ENCODE data around the gene KRTAP10-4.
"Not testable (repeated sequence)": the region's sequence is repeated elsewhere in the genome, so short reads cannot be mapped to it uniquely, and the experiment has no call there.

Gene KRTAP10-4

GRCh38 chr21:44601596-44602462 lies 28.3 kb downstream of the KRTAP10-4 start:
- no peak for DNase-seq

- DNase-seq = no peak
These were observed 28.9 kb downstream of the KRTAP10-4 start for GRCh38 chr21:44602463-44602850.

GRCh38 chr21:44603109-44603875 lies 29.8 kb downstream of the KRTAP10-4 start:
- no peak for DNase-seq

GRCh38 chr21:44603911-44604310 lies 30.4 kb downstream of the KRTAP10-4 start:
- DNase-seq = no peak

GRCh38 chr21:44606495-44606894 lies 33.0 kb downstream of the KRTAP10-4 start:
- DNase-seq = no peak

GRCh38 chr21:44609193-44609592 lies 35.7 kb downstream of the KRTAP10-4 start:
- DNase-seq = no peak

- not testable (repeated sequence) for DNase-seq
These were observed 36.8 kb downstream of the KRTAP10-4 start for GRCh38 chr21:44610157-44610843.

- no peak for DNase-seq
These were observed 38.0 kb downstream of the KRTAP10-4 start for GRCh38 chr21:44611551-44611950.

- no peak for DNase-seq
These were observed 38.5 kb downstream of the KRTAP10-4 start, which contains the start of gene KRTAP10-8 for GRCh38 chr21:44612029-44612486. KRTAP10-8 (plus strand) TSS chr21:44612079; CDS start chr21:44612101, 22 bp downstream.

GRCh38 chr21:44612669-44613229 lies 39.2 kb downstream of the KRTAP10-4 start:
- DNase-seq = no peak

GRCh38 chr21:44613386-44614155 lies 40.0 kb downstream of the KRTAP10-4 start:
- DNase-seq = no peak

GRCh38 chr21:44614161-44614631 lies 40.7 kb downstream of the KRTAP10-4 start:
- DNase-seq = no peak

GRCh38 chr21:44614961-44615391 lies 41.4 kb downstream of the KRTAP10-4 start:
- DNase-seq = no peak

- no peak for DNase-seq
These were observed 41.9 kb downstream of the KRTAP10-4 start for GRCh38 chr21:44615466-44615865.

- no peak for DNase-seq
These were observed 42.5 kb downstream of the KRTAP10-4 start for GRCh38 chr21:44615911-44616590.

GRCh38 chr21:44616591-44616926 lies 43.0 kb downstream of the KRTAP10-4 start:
- no peak for DNase-seq

GRCh38 chr21:44617071-44617501 lies 43.6 kb downstream of the KRTAP10-4 start:
- DNase-seq = no peak

GRCh38 chr21:44618504-44618903 lies 45.0 kb downstream of the KRTAP10-4 start:
- no peak for DNase-seq

- no peak for DNase-seq
These were observed 45.4 kb downstream of the KRTAP10-4 start for GRCh38 chr21:44618909-44619308.

- no peak for DNase-seq
These were observed 46.4 kb downstream of the KRTAP10-4 start for GRCh38 chr21:44619886-44620285.

GRCh38 chr21:44623575-44623974 lies 50.0 kb downstream of the KRTAP10-4 start:
- no peak for DNase-seq
